HTR-8/SVneo (cell line): Measurements from ENCODE around the gene FRMPD3.
"Not testable (repeated sequence)": the region's sequence is repeated elsewhere in the genome, so short reads cannot be mapped to it uniquely, and the experiment has no call there.

ENCODE experiments used
- DNase-seq: peaks from one replicate; pipeline ENCODE4 v3.0.0; 2011; ENCODE audit warnings: low spot score, mixed read lengths; ENCODE audit not compliant: insufficient read length
- FAIRE-seq: peaks from 2 replicates; lab custom pipeline; 2011; peaks lifted over from hg19 to GRCh38; lab: Jason Lieb, UNC

The FRMPD3 gene

DNA sequence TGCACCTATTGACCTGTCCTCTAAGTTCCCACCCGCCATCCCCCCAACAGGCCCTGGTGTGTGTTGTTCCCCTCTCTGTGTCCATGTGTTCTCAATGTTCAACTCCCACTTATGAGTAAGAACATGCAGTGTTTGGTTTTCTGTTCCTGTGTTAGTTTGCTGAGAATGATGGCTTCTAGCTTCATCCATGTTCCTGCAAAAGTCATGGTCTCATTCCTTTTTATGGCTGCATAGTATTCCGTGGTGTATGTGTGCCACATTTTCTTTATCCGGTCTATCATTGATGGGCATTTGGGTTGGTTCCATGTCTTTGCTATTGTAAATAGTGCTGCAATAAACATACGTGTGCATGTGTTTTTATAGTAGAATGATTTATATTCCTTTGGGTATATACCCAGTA lies 22.0 kb downstream of the FRMPD3 start:
- not testable (repeated sequence) for FAIRE-seq, DNase-seq

DNA sequence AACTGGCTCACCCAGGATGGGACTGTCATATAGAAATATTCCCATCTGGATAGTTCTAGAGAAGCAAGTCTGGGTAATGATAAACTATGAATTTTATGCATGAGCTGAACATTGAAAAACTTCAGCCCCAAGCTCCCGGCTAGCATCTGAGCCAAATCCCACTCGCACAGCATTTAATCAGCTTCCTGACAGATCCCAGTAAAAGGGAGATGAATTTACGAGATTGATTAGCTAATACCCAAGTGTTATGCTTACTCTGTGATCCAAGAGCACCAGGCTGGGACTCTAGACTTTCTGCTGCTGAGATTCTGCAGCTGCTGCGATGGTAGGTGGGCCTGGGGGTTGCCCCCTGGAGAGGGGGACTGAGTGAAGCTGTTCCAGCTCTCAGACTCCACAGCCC lies 28.0 kb downstream of the FRMPD3 start:
- DNase-seq (no peak), FAIRE-seq (no peak)

DNA sequence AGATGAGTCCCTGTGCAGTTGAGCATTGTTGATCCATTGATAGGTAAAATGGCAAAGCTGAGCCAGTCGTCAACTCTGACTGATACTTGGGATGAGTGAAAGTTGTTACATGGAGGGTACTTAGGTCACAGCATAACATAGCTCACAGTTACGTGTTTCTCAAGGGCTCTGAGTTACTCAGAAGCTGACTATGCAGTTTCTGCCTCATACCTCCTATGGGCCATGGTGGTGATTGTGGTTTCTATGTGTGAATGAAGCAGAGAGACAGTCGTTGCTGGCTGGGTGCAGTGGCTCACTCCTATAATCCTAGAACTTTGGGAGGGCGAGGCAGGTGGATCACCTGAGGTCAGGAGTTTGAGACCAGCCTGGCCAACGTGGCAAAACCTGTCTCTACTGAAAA lies 30.8 kb downstream of the FRMPD3 start:
- FAIRE-seq (no peak), DNase-seq (no peak)

GRCh38 chrX:107482046-107482445 lies 32.6 kb downstream of the FRMPD3 start:
- FAIRE-seq = no peak

GRCh38 chrX:107484002-107484726 lies 34.7 kb downstream of the FRMPD3 start:
- FAIRE-seq (no peak), DNase-seq (peak; percentile 5)

More at GRCh38 chrX:107482046-107482445, 32.6 kb downstream of the FRMPD3 start:
- DNase-seq = no peak

- FAIRE-seq = no peak
Measured at GRCh38 chrX:107485013-107485412, 35.6 kb downstream of the FRMPD3 start.

DNA sequence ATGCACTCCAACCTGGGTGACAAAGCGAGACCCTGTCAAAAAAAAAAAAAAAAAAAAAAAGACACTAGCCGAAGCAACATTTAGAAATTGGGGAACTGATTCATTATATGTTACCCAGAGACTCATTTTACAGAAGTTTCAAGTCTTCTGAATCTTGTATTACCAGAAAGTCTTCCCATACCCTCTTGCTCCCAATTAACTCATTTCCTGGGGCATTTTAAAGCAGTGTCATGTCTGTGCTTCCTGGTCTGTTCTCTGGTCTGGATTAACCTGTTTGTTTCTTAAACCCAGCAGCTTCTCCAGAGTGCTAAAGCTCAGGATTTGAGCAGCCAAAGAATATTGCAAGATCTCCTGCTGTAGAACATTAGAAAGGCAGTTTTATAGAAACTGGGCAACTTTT lies 43.7 kb downstream of the FRMPD3 start:
- DNase-seq = no peak
- FAIRE-seq = no peak

More at GRCh38 chrX:107485013-107485412, 35.6 kb downstream of the FRMPD3 start:
- DNase-seq = no peak

GRCh38 chrX:107496786-107497185 lies 47.3 kb downstream of the FRMPD3 start:
- no peak for DNase-seq
- FAIRE-seq = no peak
